Measurements from ENCODE around the gene ULK3.

The ULK3 gene

DNA sequence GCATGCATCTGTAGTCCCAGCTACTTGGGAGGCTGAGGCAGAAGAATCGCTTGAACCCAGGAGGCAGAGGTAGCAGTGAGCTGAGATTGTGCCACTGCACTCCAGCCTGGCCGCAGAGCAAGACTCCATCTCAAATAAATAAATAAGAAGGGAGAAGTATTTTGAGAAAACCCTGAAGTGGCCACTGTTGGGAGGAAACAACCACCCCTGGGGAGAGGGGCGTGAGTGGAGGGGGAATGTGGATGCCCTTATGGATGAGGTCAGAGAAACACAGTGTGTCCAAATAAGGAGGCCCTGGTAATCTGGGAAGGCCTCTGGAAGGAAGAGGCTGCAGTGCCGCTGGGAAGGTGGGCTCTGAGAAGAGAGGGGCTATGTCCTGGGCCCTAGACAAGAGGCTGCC, 20.7 kb downstream of the ULK3 start:
- DNase-seq (ENCODE audit: low read depth, low spot score), result no peak

DNA sequence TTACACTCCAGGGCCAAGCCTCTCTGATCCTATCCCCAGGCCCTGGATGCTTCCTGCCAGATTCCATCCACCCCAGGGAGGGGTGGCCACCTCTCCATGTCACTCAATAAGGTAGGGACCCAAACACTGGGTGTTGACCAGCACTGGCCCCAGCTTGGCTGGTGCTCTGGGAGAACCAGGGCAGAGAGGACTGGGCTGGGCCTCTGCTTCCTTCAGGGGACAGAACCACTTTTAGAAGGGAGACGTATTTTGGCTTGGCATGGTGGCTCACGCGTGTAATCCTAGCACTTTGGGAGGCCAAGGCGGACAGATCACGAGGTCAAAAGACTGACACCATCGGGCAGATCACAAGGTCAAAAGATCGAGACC, 21.2 kb downstream of the ULK3 start:
- no peak for DNase-seq (ENCODE audit: low read depth, low spot score)

DNA sequence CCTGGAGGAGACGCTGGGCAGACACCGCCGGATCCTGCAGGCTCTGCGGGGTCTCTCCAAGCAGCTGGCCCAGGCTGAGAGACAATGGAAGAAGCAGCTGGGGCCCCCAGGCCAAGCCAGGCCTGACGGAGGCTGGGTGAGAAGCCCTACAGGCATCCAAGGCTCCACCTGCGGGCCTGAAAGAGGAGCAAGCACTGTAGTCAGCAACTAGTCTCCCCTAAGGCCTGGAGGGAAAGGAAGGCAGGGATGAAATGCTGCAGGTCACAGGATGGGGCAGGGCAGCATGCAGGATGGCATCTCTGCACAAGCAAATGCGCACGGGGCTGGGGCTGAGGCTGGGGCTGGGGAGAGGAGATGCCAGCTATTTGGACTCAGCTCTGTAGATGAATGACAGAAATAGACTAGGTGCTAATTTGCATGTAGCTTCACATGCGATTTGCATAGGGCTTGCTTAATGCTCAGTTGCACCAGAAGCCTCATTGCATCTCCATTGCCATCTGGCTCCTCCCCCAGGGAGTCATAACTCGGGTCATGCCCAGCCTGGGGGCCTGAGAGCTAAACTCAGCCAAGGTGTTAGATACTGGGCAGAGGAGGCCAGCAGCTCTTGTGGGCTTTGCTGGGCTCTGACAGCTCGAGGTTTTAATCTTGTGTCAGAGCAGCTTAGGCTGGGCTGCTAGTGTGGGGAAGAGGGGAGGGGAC, 21.7 kb downstream of the ULK3 start:
- DNase-seq (ENCODE audit: low read depth, low spot score), result no peak

DNA sequence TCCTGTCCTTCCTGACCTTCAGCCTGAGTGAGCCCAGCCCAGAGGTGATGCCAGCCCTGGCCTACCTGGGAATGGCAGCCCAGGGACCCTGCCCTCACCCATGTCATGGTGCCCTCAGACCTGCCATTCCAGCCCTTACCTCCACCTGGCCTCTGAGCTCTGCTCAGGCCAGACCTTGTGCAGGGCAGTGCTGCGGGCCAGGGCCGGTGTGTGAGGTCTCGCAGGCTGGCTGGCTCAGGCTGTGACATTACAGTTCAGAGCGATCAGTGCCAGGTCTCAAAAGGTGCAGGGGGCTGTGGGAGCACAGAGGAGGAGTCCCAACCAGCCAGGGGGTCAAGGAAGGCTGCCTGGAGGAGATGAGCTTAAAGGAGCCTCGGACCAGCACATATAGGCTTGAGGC, 22.9 kb downstream of the ULK3 start:
- no peak for DNase-seq (ENCODE audit: low read depth, low spot score)

DNA sequence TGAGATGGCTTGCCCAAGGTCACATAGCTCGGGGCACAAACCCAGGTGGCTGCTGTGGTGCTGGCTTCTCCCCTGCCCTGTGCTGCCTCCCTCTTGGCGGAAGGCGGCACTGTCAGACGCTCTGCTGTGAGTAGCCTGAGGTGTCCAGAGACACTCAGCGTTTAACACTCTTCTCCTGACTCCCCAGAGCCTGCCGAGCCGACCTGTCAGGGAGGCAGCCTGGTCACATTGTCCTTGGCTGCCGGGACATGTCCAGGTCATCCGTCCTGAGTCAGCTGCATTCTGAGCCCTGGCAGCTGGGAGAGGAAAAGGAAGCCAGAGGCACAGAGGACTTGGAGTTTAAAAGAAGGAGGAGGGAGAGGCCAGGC, 25.6 kb downstream of the ULK3 start:
- peak; percentile 39 for DNase-seq (ENCODE audit: low read depth, low spot score)

DNA sequence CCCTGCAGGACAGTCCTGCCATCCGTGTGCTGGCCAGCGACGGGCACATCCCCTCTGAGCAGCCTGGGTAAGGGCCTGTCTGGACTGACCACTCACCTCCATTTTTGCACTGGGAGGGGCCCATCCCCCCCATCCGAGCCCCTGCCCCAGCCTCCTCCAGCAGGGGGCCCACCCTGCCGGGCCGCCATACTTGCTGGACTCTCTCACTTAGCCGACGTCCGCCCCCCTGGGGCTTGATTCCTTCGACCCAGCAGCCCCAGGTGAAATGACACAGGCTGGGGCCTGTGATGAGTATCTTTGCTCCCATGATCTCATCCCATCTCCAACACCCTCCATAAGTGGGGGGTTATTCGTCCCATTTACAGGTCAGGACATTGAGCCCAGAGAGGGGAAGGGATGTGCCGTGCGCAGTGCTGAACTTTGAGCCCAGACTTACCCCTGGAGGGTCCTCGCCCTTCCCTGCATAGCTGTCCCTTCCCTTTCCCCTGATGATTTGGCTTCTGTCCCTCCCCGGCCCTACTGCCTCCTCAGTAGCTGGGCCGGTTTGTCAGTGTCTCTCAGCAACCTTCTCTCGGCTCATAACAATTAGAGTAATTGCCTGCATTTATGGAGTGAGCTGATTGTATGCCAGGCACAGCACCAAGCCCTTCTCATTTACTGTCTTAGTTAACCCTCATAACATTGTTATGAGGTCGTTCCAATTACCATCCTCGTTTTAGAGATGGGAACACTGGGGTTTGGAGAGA, 26.2 kb downstream of the ULK3 start:
- no peak for DNase-seq (ENCODE audit: low read depth, low spot score)

DNA sequence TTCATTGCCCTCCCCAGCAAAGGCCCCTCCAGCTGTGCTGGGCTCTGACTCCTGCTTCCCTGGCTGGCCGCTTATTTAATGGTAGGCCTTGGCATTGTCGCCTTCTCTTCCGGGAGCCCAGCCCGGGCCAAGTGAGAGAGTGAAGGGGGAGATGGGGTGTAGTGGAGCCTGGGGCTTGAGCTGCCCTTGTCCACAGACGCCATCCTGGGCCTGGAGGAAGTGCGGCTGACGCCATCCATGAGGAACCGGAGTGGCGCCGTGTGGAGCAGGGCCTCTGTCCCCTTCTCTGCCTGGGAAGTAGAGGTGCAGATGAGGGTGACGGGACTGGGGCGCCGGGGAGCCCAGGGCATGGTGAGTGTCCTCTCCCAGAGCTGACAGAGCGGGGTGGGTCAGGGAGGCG, 27.0 kb downstream of the ULK3 start:
- no peak for DNase-seq (ENCODE audit: low read depth, low spot score)

DNA sequence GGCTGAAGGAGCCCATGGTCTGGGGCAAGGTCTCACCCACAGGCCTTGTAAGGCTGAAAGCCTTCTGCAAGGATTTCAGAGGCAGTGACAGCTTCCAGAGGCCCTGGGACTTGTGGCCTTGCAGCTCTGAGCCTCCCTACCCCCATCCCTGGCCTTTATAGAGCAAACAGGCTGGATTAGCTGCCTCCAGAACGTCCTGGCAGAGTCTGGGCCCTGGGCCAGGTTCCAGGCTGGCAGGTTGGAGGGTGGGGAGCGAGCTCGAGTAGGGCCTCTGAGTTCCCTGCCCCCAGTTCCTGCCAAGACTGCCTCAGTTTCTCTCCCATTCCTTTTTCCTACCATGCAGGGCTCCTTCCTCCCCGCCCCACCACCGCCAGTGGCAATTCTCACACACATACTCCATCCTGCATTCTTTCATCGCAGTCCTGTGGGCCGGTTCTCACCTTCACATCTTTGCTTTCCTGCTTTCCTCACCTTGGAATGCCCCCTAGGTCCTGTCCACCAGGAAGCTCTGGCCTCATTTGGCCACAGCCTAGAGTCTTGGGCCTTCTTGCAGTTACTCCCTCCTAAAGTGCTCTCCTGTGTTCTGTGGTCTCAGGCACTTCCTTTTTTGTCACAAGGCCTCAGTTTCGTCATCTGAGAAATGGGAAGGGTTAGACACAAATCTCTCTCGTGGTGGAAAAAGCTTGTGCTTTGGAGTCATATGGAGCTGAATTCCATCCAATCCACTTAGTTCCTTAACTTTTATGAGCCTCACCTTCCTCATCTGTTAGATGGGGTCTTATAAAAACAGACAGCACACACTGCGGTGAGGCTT, 27.6 kb downstream of the ULK3 start:
- DNase-seq (ENCODE audit: low read depth, low spot score), result peak; percentile 38

DNA sequence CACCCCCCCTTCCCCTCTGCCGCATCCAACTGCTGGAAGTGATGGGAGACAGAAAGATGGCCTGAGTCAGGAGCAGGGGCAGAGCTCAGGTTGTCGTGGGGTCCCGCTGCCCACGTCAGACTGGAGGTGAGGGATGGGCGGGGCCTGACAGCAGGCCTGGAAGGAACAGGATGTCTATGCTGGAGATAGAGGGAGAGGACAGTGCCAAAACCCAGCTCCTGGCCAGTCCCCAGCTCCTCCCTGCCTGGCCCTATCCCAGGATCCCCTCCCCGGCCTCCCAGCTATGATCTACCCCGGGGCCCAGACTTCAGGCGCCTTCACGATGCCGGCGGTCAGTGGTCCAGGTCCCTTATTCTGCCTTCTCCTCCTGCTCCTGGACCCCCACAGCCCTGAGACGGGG, 30.4 kb downstream of the ULK3 start, which contains the start of gene LMAN1L:
Gene LMAN1L (plus strand): TSS at position 303 of the 400 bp plus-strand sequence. CDS start 20 bp downstream, at position 323.
- no peak for DNase-seq (ENCODE audit: low read depth, low spot score)

DNA sequence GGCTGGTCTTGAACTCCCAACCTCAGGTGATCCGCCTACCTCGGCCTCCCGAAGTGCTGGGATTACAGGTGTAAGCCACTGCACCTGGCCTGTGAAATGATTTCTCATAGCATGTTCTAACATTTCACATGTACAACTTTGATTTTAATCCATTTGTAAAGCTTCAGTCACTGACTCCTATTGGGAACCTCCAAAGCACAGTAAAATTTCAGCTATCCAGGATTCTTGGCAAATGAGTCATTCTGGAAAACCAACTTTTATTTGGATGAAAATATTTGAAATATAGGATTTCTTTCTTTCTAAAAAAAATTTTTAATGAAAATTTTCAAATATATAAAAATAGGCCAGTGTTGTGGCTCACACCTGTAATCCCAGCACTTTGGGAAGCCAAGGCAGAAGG, 33.0 kb downstream of the ULK3 start:
- peak; percentile 40 for DNase-seq (ENCODE audit: low read depth, low spot score)

DNA sequence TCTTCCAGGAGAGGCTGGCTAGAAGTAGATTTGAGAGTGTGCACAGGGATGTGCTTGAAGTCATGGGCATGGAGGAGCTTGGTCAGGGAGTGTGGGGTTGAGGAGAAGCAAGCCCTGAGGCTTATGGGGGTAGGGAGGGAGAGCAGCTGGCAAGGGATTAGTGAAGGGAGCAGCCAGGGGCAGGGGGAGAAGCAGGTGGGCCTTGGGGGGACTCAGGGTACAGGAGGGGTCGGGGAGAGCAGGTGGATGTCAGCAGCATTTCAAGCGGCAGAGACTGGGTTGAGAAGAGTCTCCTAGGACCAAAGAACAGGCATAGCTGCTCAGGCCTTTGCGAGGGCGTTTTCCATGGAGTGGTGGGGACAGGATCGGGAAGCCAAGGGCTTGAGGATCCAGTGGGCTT, 33.7 kb downstream of the ULK3 start:
- DNase-seq (ENCODE audit: low read depth, low spot score), result no peak

DNA sequence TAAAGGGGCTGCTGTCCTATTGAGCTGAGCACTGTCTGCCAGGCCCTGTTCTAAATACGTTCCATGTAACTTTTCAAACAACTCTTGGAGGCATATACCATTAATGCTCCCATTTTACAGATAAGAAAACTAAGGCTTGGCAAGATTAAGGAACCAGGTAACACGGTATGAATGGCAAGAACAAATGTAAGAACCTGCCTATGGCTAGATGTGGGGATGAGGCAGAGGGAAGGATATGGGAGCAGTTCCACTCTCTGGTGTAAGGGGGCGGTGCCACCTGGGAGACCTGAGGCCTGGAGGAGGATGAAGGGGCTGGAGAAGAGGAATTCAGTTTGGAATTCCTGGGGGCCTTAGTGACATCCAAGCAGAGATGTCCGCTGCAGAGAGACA, 34.1 kb downstream of the ULK3 start:
- DNase-seq (ENCODE audit: low read depth, low spot score), result no peak

DNA sequence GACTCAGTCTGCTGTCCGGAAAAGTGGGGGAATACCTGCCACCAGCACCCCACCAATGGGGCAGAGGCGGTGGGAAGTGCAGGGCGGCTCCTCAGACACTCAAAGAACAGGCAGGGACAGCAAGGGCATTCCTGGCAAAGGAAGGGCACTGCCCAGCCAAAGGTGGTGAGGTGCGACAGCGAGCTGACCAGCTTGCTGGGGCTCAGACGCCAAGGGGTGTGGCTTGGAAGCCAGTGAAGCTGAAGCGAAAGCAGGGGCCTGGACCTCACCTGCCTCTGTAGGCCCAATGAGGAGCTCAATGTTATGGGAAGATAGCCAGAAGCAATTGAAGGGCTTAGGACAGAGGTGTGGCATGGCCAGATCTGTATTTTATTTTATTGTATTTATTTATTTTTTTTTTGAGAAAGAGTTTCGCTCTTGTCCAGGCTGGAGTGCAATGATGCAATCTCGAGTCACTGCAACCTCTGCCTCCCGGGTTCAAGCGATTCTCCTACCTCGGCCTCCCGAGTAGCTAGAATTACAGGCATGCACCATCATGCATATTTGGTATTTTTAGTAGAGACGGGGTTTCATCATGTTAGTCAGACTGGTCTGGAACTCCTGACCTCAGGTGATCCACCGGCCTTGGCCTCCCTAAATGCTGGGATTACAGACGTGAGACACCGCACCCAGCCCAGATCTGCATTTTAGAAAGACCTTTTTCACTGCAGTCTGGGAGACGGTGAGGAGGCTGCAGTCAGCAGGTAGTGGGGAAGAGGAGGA, 34.7 kb downstream of the ULK3 start:
- no peak for DNase-seq (ENCODE audit: low read depth, low spot score)

DNA sequence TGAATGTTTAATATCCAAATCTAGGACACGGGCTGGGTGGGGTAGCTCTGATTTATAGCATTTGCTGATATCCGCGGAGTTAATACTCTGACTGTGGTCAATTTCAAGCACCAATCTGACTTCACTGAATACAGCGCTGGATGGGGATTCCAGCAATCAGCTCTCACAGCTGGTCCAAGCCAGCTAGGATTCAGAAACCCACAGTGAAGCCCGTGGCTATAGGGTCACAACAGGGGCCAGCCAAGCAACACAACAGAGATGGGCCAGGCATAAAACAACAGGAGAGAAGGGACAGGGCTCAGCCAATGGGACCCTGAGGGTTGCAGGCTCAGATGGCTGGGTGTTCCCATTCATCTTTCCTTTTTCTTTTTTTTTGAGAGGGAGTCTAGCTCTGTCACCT, 35.7 kb downstream of the ULK3 start:
- no peak for DNase-seq (ENCODE audit: low read depth, low spot score)

DNA sequence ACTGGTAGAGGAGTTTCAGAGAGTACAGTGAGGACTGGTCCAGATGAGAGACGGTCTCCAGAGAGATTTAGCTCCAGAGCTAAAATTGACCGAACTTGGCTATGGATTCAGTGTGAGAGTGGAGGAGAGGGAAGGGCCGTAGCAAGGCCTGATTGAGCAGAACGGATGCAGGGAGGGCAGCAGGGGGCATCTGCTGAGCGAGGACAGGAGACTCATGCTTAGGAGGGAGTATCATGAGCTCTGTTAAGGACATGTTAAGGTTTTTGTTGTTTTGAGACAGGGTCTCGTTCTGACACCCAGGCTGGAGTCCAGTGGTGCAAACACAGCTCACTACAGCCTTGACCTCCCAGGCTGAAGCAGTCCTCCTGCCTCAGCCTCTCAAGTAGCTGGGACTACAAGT, 38.0 kb downstream of the ULK3 start:
- DNase-seq (ENCODE audit: low read depth, low spot score), result no peak

DNA sequence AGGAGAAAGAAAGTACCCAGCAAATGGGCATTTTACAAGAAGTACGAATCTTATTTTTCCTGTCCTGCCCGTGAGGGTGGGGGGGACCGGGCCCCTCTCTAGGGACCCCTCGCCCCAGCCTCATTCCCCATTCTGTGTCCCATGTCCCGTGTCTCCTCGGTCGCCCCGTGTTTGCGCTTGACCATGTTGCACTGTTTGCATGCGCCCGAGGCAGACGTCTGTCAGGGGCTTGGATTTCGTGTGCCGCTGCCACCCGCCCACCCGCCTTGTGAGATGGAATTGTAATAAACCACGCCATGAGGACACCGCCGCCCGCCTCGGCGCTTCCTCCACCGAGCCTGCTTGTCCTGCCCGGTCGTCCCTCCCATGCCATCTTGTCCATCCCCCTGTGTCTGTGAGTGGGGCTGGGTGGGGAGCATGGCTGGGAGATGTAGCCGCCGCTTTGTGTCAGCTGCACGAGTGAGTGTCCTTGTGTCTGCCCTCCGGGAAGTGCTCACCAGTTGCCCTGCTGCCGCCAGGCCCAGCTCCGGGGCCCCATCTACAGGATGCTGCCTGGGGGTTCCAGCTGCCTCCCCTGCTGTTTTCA, 40.0 kb downstream of the ULK3 start:
- DNase-seq (ENCODE audit: low read depth, low spot score), result no peak

DNA sequence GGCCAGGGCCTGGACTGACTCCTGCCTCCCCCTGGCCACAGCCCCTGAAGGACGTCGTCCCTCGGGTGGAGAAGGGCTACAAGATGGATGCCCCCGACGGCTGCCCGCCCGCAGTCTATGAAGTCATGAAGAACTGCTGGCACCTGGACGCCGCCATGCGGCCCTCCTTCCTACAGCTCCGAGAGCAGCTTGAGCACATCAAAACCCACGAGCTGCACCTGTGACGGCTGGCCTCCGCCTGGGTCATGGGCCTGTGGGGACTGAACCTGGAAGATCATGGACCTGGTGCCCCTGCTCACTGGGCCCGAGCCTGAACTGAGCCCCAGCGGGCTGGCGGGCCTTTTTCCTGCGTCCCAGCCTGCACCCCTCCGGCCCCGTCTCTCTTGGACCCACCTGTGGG, 40.7 kb downstream of the ULK3 start:
- DNase-seq (ENCODE audit: low read depth, low spot score), result no peak

DNA sequence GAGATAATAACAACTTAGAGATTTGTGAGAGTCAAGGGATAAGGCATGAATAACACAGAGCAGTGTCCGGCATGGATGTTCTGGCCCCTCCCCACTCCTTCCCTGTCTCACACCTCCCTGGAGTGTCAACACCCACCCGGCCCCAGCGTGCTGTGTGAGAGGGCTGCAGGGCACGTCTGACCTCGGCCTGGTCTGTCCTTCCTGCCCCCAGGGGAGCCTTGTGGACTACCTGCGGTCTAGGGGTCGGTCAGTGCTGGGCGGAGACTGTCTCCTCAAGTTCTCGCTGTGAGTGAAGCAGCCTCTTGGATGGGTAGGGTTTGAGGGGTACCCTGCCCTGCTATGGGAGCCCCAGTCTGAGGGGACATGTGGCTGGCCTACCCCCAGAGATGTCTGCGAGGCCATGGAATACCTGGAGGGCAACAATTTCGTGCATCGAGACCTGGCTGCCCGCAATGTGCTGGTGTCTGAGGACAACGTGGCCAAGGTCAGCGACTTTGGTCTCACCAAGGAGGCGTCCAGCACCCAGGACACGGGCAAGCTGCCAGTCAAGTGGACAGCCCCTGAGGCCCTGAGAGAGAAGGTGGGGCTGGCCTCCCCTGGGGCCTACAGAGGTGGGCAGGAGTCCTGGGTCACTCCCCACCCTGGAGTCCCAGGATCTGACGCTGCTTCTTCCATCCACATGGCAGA, 41.5 kb downstream of the ULK3 start:
- DNase-seq (ENCODE audit: low read depth, low spot score), result no peak

DNA sequence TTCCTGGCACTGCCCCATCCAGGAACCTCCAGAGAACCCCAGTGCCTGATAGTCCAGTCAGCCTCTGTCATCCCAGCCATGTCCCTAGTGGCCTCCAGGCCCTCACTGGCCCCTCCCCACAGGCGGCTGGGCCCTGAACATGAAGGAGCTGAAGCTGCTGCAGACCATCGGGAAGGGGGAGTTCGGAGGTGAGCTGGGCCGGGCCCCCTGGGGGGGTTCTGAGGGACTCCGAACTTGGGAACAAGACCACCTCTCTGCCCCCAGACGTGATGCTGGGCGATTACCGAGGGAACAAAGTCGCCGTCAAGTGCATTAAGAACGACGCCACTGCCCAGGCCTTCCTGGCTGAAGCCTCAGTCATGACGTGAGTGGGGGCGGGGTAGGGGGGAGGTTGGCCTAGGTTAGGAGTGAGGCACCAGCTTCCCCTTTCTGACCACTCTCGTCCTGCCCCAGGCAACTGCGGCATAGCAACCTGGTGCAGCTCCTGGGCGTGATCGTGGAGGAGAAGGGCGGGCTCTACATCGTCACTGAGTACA, 42.3 kb downstream of the ULK3 start:
- DNase-seq (ENCODE audit: low read depth, low spot score), result no peak

DNA sequence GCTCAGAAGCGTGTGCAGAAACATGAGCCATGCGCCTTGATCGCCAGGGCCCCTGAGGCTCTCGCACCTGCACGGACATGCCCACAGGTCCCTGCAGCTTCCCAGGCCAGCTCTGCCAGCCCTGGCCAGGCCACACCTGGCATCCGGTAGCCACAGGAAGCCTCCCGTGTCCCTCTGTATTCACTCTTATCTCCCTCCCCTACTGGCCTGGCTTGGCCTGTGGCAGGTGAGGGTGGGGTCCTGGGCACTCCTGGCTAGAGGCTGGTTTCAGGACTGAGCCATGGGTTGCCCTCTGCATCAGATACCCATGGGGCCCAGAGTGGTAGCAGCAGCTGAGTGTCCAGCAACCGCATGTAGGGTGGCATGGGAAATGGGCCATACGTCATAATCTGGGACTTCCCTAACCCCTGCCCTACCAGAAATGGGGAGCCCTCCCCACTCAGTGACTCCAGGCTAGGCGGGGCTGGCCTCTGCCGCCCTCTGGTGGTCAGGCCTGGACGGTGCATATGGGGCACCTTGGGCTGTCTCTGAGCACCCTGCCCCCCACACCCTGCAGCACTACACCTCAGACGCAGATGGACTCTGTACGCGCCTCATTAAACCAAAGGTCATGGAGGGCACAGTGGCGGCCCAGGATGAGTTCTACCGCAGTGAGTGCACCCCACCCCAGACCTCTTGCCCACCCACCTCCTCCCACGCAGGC, 42.9 kb downstream of the ULK3 start:
- DNase-seq (ENCODE audit: low read depth, low spot score), result peak; percentile 80
